ENCODE measurements around the gene CFAP44. TPM values are rescaled to one million over a fixed set of nuclear protein-coding genes. Genes with fewer than 3 reads are reported as not detected.

The CFAP44 gene
- total RNA-seq, 2 experiments from 2014 or later, result 9.7 to 10.0 TPM

DNA sequence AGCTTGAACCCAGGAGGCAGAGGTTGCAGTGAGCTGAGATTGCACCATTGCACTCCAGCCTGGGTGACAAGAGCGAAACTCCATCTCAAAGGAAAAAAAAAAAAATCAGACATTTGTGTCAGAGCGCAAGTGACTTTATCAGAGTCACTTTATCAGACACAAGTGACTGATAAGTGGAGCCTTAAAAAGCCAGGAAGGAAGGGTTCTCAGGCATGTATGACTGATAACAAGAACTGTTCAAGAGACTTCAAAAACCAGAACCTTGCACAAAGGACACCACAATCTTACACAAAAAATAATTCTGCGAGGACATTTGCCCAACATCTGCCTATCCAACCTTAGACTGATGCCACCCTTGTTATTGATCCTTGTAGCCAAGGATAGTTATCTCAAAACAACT lies 13.3 kb upstream of the CFAP44 start:
- Histone ChIP-seq H3K9me3 (ENCODE audit: control insufficient read depth in 1 of 2, insufficient read depth in 1 of 2, low read length in 2 of 2) (no peaks in the 10 kb centered on the region), H3K27me3 (ENCODE audit: control insufficient read depth in 1 of 2, insufficient read depth in 2 of 2, low read length in 2 of 2) (no peaks in the 10 kb centered on the region), H3K4me1 (ENCODE audit: insufficient read depth, low read length) (no peaks in the 10 kb centered on the region), H3K27ac (ENCODE audit: low read depth in 1 of 2, low read length in 2 of 2) (no peak overlapping the region), H3K4me3 (ENCODE audit: low read length) (no peak overlapping the region), H3K36me3 (ENCODE audit: insufficient read depth, low read length) (peaks cover 17% of the 10 kb centered on the region)
- Mint-ChIP-seq H3K27me3 (no peaks in the 10 kb centered on the region), H3K4me3 (no peak overlapping the region), H3K36me3 (ENCODE audit: low read depth) (peaks cover 69% of the 10 kb centered on the region), H3K27ac (no peak overlapping the region), H3K4me1 (ENCODE audit: low read depth) (no peaks in the 10 kb centered on the region), H3K9me3 (no peaks in the 10 kb centered on the region)
- TF ChIP-seq, protein P1, sequence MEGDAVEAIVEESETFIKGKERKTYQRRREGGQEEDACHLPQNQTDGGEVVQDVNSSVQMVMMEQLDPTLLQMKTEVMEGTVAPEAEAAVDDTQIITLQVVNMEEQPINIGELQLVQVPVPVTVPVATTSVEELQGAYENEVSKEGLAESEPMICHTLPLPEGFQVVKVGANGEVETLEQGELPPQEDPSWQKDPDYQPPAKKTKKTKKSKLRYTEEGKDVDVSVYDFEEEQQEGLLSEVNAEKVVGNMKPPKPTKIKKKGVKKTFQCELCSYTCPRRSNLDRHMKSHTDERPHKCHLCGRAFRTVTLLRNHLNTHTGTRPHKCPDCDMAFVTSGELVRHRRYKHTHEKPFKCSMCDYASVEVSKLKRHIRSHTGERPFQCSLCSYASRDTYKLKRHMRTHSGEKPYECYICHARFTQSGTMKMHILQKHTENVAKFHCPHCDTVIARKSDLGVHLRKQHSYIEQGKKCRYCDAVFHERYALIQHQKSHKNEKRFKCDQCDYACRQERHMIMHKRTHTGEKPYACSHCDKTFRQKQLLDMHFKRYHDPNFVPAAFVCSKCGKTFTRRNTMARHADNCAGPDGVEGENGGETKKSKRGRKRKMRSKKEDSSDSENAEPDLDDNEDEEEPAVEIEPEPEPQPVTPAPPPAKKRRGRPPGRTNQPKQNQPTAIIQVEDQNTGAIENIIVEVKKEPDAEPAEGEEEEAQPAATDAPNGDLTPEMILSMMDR (IDR thresholded peaks at IDR 0.05), result no peak
- DNase-seq (no peak), ATAC-seq (ENCODE audit: poor library complexity) (no peak)
- intact Hi-C loops (cut with DNase I, micrococcal nuclease), result no loop called here
- ChIA-PET CTCF (no interaction called here), POLR2A (no interaction called here)

- TF ChIP-seq, protein P1 (IDR thresholded peaks at IDR 0.05), result no peak
- no peaks in the 10 kb centered on the region for H3K4me1 Mint-ChIP-seq (ENCODE audit: low read depth)
- peaks cover 69% of the 10 kb centered on the region for H3K36me3 Mint-ChIP-seq (ENCODE audit: low read depth)
- H3K4me1 ChIP-seq (ENCODE audit: insufficient read depth, low read length), result no peaks in the 10 kb centered on the region
- H3K9me3 Mint-ChIP-seq, result no peaks in the 10 kb centered on the region
- no peaks in the 10 kb centered on the region for H3K27me3 Mint-ChIP-seq
- DNase-seq (no peak), ATAC-seq (ENCODE audit: poor library complexity) (no peak)
- H3K4me3 ChIP-seq (ENCODE audit: low read length), result no peak overlapping the region
- no peak overlapping the region for H3K27ac Mint-ChIP-seq
- H3K27ac ChIP-seq (ENCODE audit: low read depth in 1 of 2, low read length in 2 of 2), result no peak overlapping the region
- ChIA-PET POLR2A (no interaction called here), CTCF (interaction anchor here (1.0 kb wide), 1 partner anchor 15 kb away, joined by 3 read pairs; no protein-coding TSS in a partner anchor)
- H3K36me3 ChIP-seq (ENCODE audit: insufficient read depth, low read length), result peaks cover 17% of the 10 kb centered on the region
- H3K4me3 Mint-ChIP-seq, result no peak overlapping the region
- intact Hi-C loops (cut with DNase I, micrococcal nuclease), result no loop called here
- no peaks in the 10 kb centered on the region for H3K9me3 ChIP-seq (ENCODE audit: control insufficient read depth in 1 of 2, insufficient read depth in 1 of 2, low read length in 2 of 2)
- no peaks in the 10 kb centered on the region for H3K27me3 ChIP-seq (ENCODE audit: control insufficient read depth in 1 of 2, insufficient read depth in 2 of 2, low read length in 2 of 2)
Measured at GRCh38 chr3:113454057-113454456, 12.8 kb upstream of the CFAP44 start.

GRCh38 chr3:113450911-113451310 lies 9.6 kb upstream of the CFAP44 start:
- intact Hi-C loops (cut with DNase I, micrococcal nuclease), result no loop called here
- CTCF ChIA-PET, result interaction anchor here (0.7 kb wide), 1 partner anchor 454 kb away, joined by 3 read pairs; no protein-coding TSS in a partner anchor
- Histone ChIP-seq H3K27ac (ENCODE audit: low read depth in 1 of 2, low read length in 2 of 2) (no peak overlapping the region), H3K9me3 (ENCODE audit: control insufficient read depth in 1 of 2, insufficient read depth in 1 of 2, low read length in 2 of 2) (no peaks in the 10 kb centered on the region), H3K4me1 (ENCODE audit: insufficient read depth, low read length) (no peaks in the 10 kb centered on the region), H3K36me3 (ENCODE audit: insufficient read depth, low read length) (peaks cover 29% of the 10 kb centered on the region), H3K27me3 (ENCODE audit: control insufficient read depth in 1 of 2, insufficient read depth in 2 of 2, low read length in 2 of 2) (no peaks in the 10 kb centered on the region), H3K4me3 (ENCODE audit: low read length) (no peak overlapping the region)
- no peaks in the 10 kb centered on the region for H3K4me1 Mint-ChIP-seq (ENCODE audit: low read depth)
- H3K36me3 Mint-ChIP-seq (ENCODE audit: low read depth), result peaks cover 70% of the 10 kb centered on the region
- POLR2A ChIA-PET, result no interaction called here
- ATAC-seq (ENCODE audit: poor library complexity) (no peak), DNase-seq (no peak)
- H3K27ac Mint-ChIP-seq, result no peak overlapping the region
- H3K27me3 Mint-ChIP-seq, result no peaks in the 10 kb centered on the region
- no peak overlapping the region for H3K4me3 Mint-ChIP-seq
- TF ChIP-seq, protein P1 (IDR thresholded peaks at IDR 0.05), result no peak
- no peaks in the 10 kb centered on the region for H3K9me3 Mint-ChIP-seq

All from CD4-positive, alpha-beta T cell (primary cell).